SK-N-SH (cell line): ENCODE data around the gene FBLIM1. TPM values are rescaled to one million over a fixed set of nuclear protein-coding genes. Genes with fewer than 3 reads are reported as not detected.

Source experiments
- CTCF ChIA-PET: fragments of 300-600, 350-600 bp; formaldehyde crosslinking; extraction: SDS; loops from one replicate; lab custom pipeline; 2021; lab: Yijun Ruan, JAX
- POLR2A ChIA-PET: fragments of 350-600 bp; sonication (Branson Sonifier 250); formaldehyde crosslinking; extraction: SDS; loops from one replicate; lab custom pipeline; 2020; ENCODE audit warnings: antibody characterized with exemption, inconsistent platforms; lab: Yijun Ruan, JAX
- DNase-seq: peaks from one replicate; pipeline ENCODE4 v3.0.0; 2012
- H2AFZ ChIP-seq: fragments of 200-600 bp; sonication (generic); 2 replicates; pipeline ENCODE4 v1.8.1; 2016; ENCODE audit warnings: antibody characterized with exemption, mild to moderate bottlenecking, low read depth
- H3F3A ChIP-seq: fragments of 200-600 bp; sonication (generic); replicated peaks from 2 replicates; pipeline ENCODE3; 2016; ENCODE audit warnings: antibody characterized with exemption, mild to moderate bottlenecking; ENCODE audit not compliant: insufficient read depth
- H3K27ac ChIP-seq, 2 experiments: fragments of 200-500 bp in 1 of 2; fragments of 200-600 bp in 1 of 2; sonication (Bioruptor generic) in 1 of 2; sonication (generic), shearing (Covaris generic) in 1 of 2; 2 replicates each; pipeline versions ENCODE4 v1.5.1 to v1.6.1; 2014 to 2016; ENCODE audit warnings: low read depth in 2 of 2, inconsistent platforms in 1 of 2, low read length in 1 of 2, mild to moderate bottlenecking in 1 of 2, mixed read lengths in 1 of 2
- H3K27me3 ChIP-seq: fragments of 200-600 bp; sonication (generic), shearing (Covaris generic); 2 replicates; pipeline ENCODE4 v1.6.1; 2016; ENCODE audit warnings: mixed run types; ENCODE audit not compliant: insufficient read depth
- H3K36me3 ChIP-seq, 2 experiments: fragments of 200-500 bp in 1 of 2; fragments of 200-600 bp in 1 of 2; sonication (Bioruptor generic) in 1 of 2; sonication (generic) in 1 of 2; replicated peaks in 1 of 2; 2 replicates each; pipeline versions ENCODE3 to v1.5.1; 2014 to 2016; ENCODE audit warnings: low read length in 1 of 2, mild to moderate bottlenecking in 1 of 2; ENCODE audit not compliant: insufficient read depth in 2 of 2, control insufficient read depth in 1 of 2
- H3K4me1 ChIP-seq, 2 experiments: fragments of 200-500 bp in 1 of 2; fragments of 200-600 bp in 1 of 2; sonication (Bioruptor generic) in 1 of 2; sonication (generic), shearing (Covaris generic) in 1 of 2; 2 replicates each; pipeline versions ENCODE4 v1.5.1 to v1.6.1; 2014 to 2016; ENCODE audit warnings: low read depth in 1 of 2, low read length in 1 of 2, mixed run types in 1 of 2; ENCODE audit not compliant: insufficient read depth in 2 of 2, control insufficient read depth in 1 of 2
- H3K4me2 ChIP-seq: fragments of 200-600 bp; sonication (generic), shearing (Covaris generic); 2 replicates; pipeline ENCODE4 v1.6.1; 2017; ENCODE audit warnings: mixed run types
- H3K4me3 ChIP-seq, 2 experiments: fragments of 200-500 bp in 1 of 2; fragments of 200-600 bp in 1 of 2; sonication (Bioruptor generic) in 1 of 2; sonication (generic), shearing (Covaris generic) in 1 of 2; 2 replicates each; pipeline versions ENCODE4 v1.5.1 to v1.8.1; 2014 to 2016; ENCODE audit warnings: low read depth in 2 of 2, inconsistent platforms in 1 of 2, low read length in 1 of 2, mild to moderate bottlenecking in 1 of 2, mixed read lengths in 1 of 2, moderate library complexity in 1 of 2
- H3K79me2 ChIP-seq: fragments of 200-600 bp; sonication (generic); 2 replicates; pipeline ENCODE4 v1.8.1; 2017; ENCODE audit warnings: mild to moderate bottlenecking; ENCODE audit not compliant: insufficient read depth
- H3K9ac ChIP-seq: fragments of 200-600 bp; sonication (generic); 2 replicates; pipeline ENCODE4 v1.6.1; 2017; ENCODE audit warnings: mixed run types
- H3K9me2 ChIP-seq: fragments of 200-600 bp; sonication (generic); 2 replicates; pipeline ENCODE4 v1.6.1; 2017; ENCODE audit warnings: mixed run types
- H3K9me3 ChIP-seq: fragments of 200-600 bp; sonication (generic); 2 replicates; pipeline ENCODE4 v1.6.1; 2017; ENCODE audit warnings: mixed run types, mild to moderate bottlenecking, moderate library complexity
- H4K20me1 ChIP-seq: fragments of 200-600 bp; sonication (generic); 2 replicates; pipeline ENCODE4 v1.6.1; 2017; ENCODE audit warnings: mild to moderate bottlenecking, mixed run types; ENCODE audit not compliant: insufficient read depth
- CHD2 ChIP-seq: fragments of 150-350 bp; IDR thresholded peaks from 2 replicates; pipeline ENCODE4 v1.6.1; 2018; ENCODE audit warnings: low read length; ENCODE audit not compliant: partially characterized antibody
- ELF1 ChIP-seq: IDR thresholded peaks from 2 replicates; pipeline ENCODE4 v1.4.0; 2012
- EP300 ChIP-seq, 2 experiments: IDR thresholded peaks; 2 replicates each; pipeline versions ENCODE4 v1.4.0 to v1.6.1; 2012; ENCODE audit warnings: borderline replicate concordance in 1 of 2, low read depth in 1 of 2, low read length in 1 of 2
- FOSL2 ChIP-seq: IDR thresholded peaks from 2 replicates; pipeline ENCODE4 v1.4.0; 2012; ENCODE audit warnings: low read depth, mild to moderate bottlenecking, moderate library complexity, borderline replicate concordance
- FOXJ3 ChIP-seq: sonication (generic); formaldehyde crosslinking; IDR thresholded peaks from 2 replicates; pipeline ENCODE4 v1.5.1; 2020; ENCODE audit warnings: mild to moderate bottlenecking, missing genetic modification reagents
- FOXM1 ChIP-seq: IDR thresholded peaks from 2 replicates; pipeline ENCODE4 v1.4.0; 2012; ENCODE audit warnings: low read depth, mild to moderate bottlenecking
- JUND ChIP-seq: IDR thresholded peaks from 2 replicates; pipeline ENCODE4 v1.4.0; 2012
- MAX ChIP-seq: IDR thresholded peaks from 2 replicates; pipeline ENCODE4 v1.4.0; 2012; ENCODE audit warnings: low read depth
- MEF2A ChIP-seq: IDR thresholded peaks from 2 replicates; pipeline ENCODE4 v1.4.0; 2012; ENCODE audit warnings: low read depth, borderline replicate concordance
- MXI1 ChIP-seq: IDR thresholded peaks from 2 replicates; pipeline ENCODE4 v1.6.1; 2012; ENCODE audit warnings: mild to moderate bottlenecking, low read depth, low read length, improper control_type of control experiment
- NFIC ChIP-seq: IDR thresholded peaks from 2 replicates; pipeline ENCODE4 v1.4.0; 2012; ENCODE audit warnings: borderline replicate concordance
- NRF1 ChIP-seq: IDR thresholded peaks from 2 replicates; pipeline ENCODE4 v1.6.1; 2012; ENCODE audit warnings: low read depth, mild to moderate bottlenecking, low read length
- RAD21 ChIP-seq: IDR thresholded peaks from 2 replicates; pipeline ENCODE4 v1.6.1; 2012; ENCODE audit warnings: mild to moderate bottlenecking, low read length
- REST ChIP-seq: IDR thresholded peaks from 2 replicates; pipeline ENCODE4 v1.6.1; 2012; ENCODE audit warnings: mild to moderate bottlenecking, low read depth, low read length, moderate library complexity
- RFX5 ChIP-seq: IDR thresholded peaks from 2 replicates; pipeline ENCODE4 v1.6.1; 2012; ENCODE audit warnings: mild to moderate bottlenecking, improper control_type of control experiment, low read length
- RXRA ChIP-seq: IDR thresholded peaks from 2 replicates; pipeline ENCODE4 v1.4.0; 2012; ENCODE audit warnings: low read depth, mild to moderate bottlenecking, borderline replicate concordance
- TCF12 ChIP-seq: IDR thresholded peaks from 2 replicates; pipeline ENCODE4 v1.4.0; 2012
- USF2 ChIP-seq: fragments of 150-350 bp; IDR thresholded peaks from 2 replicates; pipeline ENCODE4 v1.6.1; 2017; ENCODE audit warnings: antibody characterized with exemption, low read length, low read depth, borderline replicate concordance
- YY1 ChIP-seq: IDR thresholded peaks from 2 replicates; pipeline ENCODE4 v1.4.0; 2012; ENCODE audit warnings: low read depth, mild to moderate bottlenecking
- ZBTB33 ChIP-seq: IDR thresholded peaks from 2 replicates; pipeline ENCODE4 v1.4.0; 2012; ENCODE audit warnings: low read depth, borderline replicate concordance
- WGBS: methylation state at CpG from one replicate; pipeline ENCODE4 v1.1.6; 2017; ENCODE audit warnings: low lambda C conversion rate; 5-methylcytosine and 5-hydroxymethylcytosine counted together
- polyA plus RNA-seq, 3 experiments: library from polyadenylated mRNA; depleted of rRNA; stranded (reverse); fragments of >200 nt; gene quantifications; 2 replicates each; pipeline ENCODE4 v1.2.3, GENCODE V29; 2012
- TF ChIP-seq, protein P1 (sequence below): IDR thresholded peaks from 2 replicates; pipeline ENCODE4 v1.4.0; 2012; ENCODE audit warnings: low read depth, borderline replicate concordance
- TF ChIP-seq, protein P2 (sequence below): fragments of 150-350 bp; IDR thresholded peaks from 2 replicates; pipeline ENCODE4 v1.6.1; 2016; ENCODE audit warnings: mild to moderate bottlenecking, low read depth, low read length

FBLIM1 gene
- polyA plus RNA-seq, 1 of the 3 experiments (the other 2 are of a cell fraction) = 89.8 TPM

DNA sequence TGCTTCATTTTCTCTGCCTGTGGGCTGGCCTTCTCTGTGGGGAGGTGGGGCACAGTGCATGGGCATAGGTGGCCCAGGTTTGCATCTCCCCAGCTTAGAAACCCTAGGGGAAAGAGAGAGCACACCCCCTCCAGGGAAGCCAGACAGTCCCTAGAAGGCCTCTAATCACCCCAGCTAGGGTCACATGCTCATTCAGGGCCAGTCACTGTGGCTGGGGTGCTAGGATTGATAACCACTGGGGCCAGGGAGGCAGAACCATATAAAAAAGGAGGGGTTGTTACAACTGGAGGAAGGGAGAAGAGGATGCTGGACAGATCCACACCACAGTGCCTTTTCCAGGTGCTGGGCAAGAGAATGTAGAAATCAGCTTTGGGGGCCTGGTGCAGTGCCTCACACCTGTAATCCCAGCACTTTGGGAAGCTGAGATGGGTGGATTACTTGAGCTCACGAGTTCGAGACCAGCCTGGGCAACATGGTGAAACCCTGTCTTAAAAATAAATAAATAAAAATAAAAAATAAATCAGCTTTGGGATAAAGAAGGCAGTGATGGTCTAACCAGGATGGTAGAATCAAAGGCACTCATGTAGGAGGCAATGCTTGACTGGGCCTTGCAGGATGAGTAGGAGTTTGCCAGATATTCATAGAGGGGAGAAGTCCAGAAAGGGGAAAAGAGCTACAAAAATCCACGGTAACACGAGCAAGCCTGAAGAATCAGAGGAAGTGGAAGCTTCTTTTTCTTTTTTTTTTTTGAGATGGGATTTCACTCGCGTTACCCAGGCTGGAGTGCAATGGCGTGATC, 19.5 kb downstream of the FBLIM1 start (continued):
- TF ChIP-seq RAD21 = no peak
- TF ChIP-seq, protein P1, sequence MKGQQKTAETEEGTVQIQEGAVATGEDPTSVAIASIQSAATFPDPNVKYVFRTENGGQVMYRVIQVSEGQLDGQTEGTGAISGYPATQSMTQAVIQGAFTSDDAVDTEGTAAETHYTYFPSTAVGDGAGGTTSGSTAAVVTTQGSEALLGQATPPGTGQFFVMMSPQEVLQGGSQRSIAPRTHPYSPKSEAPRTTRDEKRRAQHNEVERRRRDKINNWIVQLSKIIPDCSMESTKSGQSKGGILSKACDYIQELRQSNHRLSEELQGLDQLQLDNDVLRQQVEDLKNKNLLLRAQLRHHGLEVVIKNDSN = no peak
- no peak for TF ChIP-seq ZBTB33
- TF ChIP-seq MXI1 = no peak
- no peak for TF ChIP-seq EP300 (IDR thresholded peaks at IDR 0.05; ENCODE audit: borderline replicate concordance in 1 of 2, low read depth in 1 of 2, low read length in 1 of 2)
- no peak for TF ChIP-seq MEF2A
- no peak for TF ChIP-seq NFIC
- no peak for TF ChIP-seq TCF12
- TF ChIP-seq YY1 = no peak

- peaks cover 11% of the 10 kb centered on the region for H3F3A ChIP-seq
Observed at GRCh38 chr1:15785683-15786082, 27.1 kb downstream of the FBLIM1 start.

More at GRCh38 chr1:15785683-15786082, 27.1 kb downstream of the FBLIM1 start:
- peak; percentile 9 for DNase-seq
- Histone ChIP-seq H3K4me1 (no peaks in the 10 kb centered on the region), H4K20me1 (no peaks in the 10 kb centered on the region), H3K4me3 (no peak overlapping the region), H3K9ac (no peak overlapping the region), H2AFZ (no peak overlapping the region), H3K27me3 (no peaks in the 10 kb centered on the region), H3K4me2 (no peak overlapping the region), H3K79me2 (no peaks in the 10 kb centered on the region), H3K36me3 (peaks cover 10% of the 10 kb centered on the region in 2 experiments), H3K9me3 (no peaks in the 10 kb centered on the region), H3K27ac (no peak overlapping the region), H3K9me2 (no peaks in the 10 kb centered on the region)
- CTCF ChIA-PET = no interaction called here
- TF ChIP-seq USF2 (no peak), ELF1 (no peak), EP300 (IDR thresholded peaks at IDR 0.05; ENCODE audit: borderline replicate concordance in 1 of 2, low read depth in 1 of 2, low read length in 1 of 2) (no peak), RFX5 (no peak), MXI1 (no peak), FOXM1 (no peak), FOSL2 (no peak), CHD2 (no peak), NRF1 (no peak), JUND (no peak), RXRA (no peak), FOXJ3 (CRISPR knock-in tag) (no peak), REST (no peak), MAX (no peak), NFIC (no peak)
- TF ChIP-seq, protein P1 = no peak
- TF ChIP-seq, protein P2, sequence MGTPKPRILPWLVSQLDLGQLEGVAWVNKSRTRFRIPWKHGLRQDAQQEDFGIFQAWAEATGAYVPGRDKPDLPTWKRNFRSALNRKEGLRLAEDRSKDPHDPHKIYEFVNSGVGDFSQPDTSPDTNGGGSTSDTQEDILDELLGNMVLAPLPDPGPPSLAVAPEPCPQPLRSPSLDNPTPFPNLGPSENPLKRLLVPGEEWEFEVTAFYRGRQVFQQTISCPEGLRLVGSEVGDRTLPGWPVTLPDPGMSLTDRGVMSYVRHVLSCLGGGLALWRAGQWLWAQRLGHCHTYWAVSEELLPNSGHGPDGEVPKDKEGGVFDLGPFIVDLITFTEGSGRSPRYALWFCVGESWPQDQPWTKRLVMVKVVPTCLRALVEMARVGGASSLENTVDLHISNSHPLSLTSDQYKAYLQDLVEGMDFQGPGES = no peak
- POLR2A ChIA-PET = no interaction called here
- 93% methylated on average over 6 of the region's 8 CpGs for WGBS
